HG03558 (cell line): Measurements from ENCODE around the gene CELF2.
"Not testable (repeated sequence)": the region's sequence is repeated elsewhere in the genome, so short reads cannot be mapped to it uniquely, and the experiment has no call there.

ENCODE experiments used
- ATAC-seq: cut with Tn5 transposase; IDR thresholded peaks from one replicate; pipeline ENCODE4 v1.9.1; 2021; ENCODE audit warnings: moderate number of reproducible peaks; ENCODE audit not compliant: unreplicated experiment; ENCODE audit errors: extremely low read depth

CELF2 gene

GRCh38 chr10:11017570-11018431 is at the start of gene CELF2:
Gene CELF2, plus strand, starts transcription at chr10:11017872. Its CDS starts 218 bp downstream, at chr10:11018090.
- peak; percentile 71 for ATAC-seq

GRCh38 chr10:10968257-10968588 is 49.4 kb upstream of the CELF2 start:
- no peak for ATAC-seq

GRCh38 chr10:10973310-10973709 is 44.4 kb upstream of the CELF2 start:
- no peak for ATAC-seq

- no peak for ATAC-seq
These were observed 42.0 kb upstream of the CELF2 start for GRCh38 chr10:10975647-10976046.

- ATAC-seq, result no peak
These were observed 41.0 kb upstream of the CELF2 start for GRCh38 chr10:10976652-10977051.

GRCh38 chr10:10977226-10977956 is 40.3 kb upstream of the CELF2 start:
- ATAC-seq, result no peak

GRCh38 chr10:10977978-10978377 is 39.7 kb upstream of the CELF2 start:
- no peak for ATAC-seq

- ATAC-seq, result no peak
These were observed 32.3 kb upstream of the CELF2 start for GRCh38 chr10:10985361-10985760.

GRCh38 chr10:10986606-10987005 is 31.1 kb upstream of the CELF2 start:
- no peak for ATAC-seq

GRCh38 chr10:10987111-10987510 is 30.6 kb upstream of the CELF2 start:
- no peak for ATAC-seq

- no peak for ATAC-seq
These were observed 28.0 kb upstream of the CELF2 start for GRCh38 chr10:10989669-10990068.

GRCh38 chr10:10991144-10991543 is 26.5 kb upstream of the CELF2 start:
- no peak for ATAC-seq

GRCh38 chr10:10992072-10992471 is 25.6 kb upstream of the CELF2 start:
- no peak for ATAC-seq

- no peak for ATAC-seq
These were observed 24.5 kb upstream of the CELF2 start for GRCh38 chr10:10992961-10993714.

GRCh38 chr10:10993785-10994184 is 23.9 kb upstream of the CELF2 start:
- no peak for ATAC-seq

- no peak for ATAC-seq
These were observed 23.3 kb upstream of the CELF2 start for GRCh38 chr10:10994360-10994759.

- no peak for ATAC-seq
These were observed 22.6 kb upstream of the CELF2 start for GRCh38 chr10:10995120-10995519.

GRCh38 chr10:10996966-10997620 is 20.6 kb upstream of the CELF2 start:
- ATAC-seq, result no peak

GRCh38 chr10:10999501-10999900 is 18.2 kb upstream of the CELF2 start:
- not testable (repeated sequence) for ATAC-seq

- no peak for ATAC-seq
These were observed 15.2 kb upstream of the CELF2 start for GRCh38 chr10:11002485-11002884.
